OCI-LY1 (cell line): Measurements from ENCODE around the gene SOST.

ENCODE experiments used
- CTCF ChIP-seq: fragments of 200-600 bp; sonication (generic), shearing (Covaris generic); IDR thresholded peaks from 2 replicates; pipeline ENCODE4 v1.5.1; 2017; ENCODE audit warnings: mild to moderate bottlenecking, antibody characterized with exemption, low read length, moderate library complexity, mixed read lengths
- EZH2 ChIP-seq: fragments of 200-600 bp; sonication (generic), shearing (Covaris generic); IDR thresholded peaks from 2 replicates; pipeline ENCODE4 v1.8.0; 2017; ENCODE audit warnings: borderline replicate concordance, mixed run types, mild to moderate bottlenecking, antibody characterized with exemption, low read length, moderate library complexity, mixed read lengths

GRCh38 chr17:43801844-43802243 lies 43.3 kb upstream of the SOST start:
- TF ChIP-seq CTCF = no peak
- no peak for TF ChIP-seq EZH2
